Activated CD8-positive, alpha-beta memory T cell treated with anti-CD3 and anti-CD28 coated beads for 48 hours (primary cell): ENCODE measurements around the gene SYTL3.
"Not testable (repeated sequence)": the region's sequence is repeated elsewhere in the genome, so short reads cannot be mapped to it uniquely, and the experiment has no call there.

Experiments used
- DNase-seq, 3 experiments: peaks; one replicate each; pipeline ENCODE4 v3.0.0-alpha.2; 2020; ENCODE audit warnings: low read depth in 2 of 3, low spot score in 2 of 3

SYTL3 gene

GRCh38 chr6:158686791-158687381 lies 37.0 kb downstream of the SYTL3 start:
- no peak for DNase-seq

- DNase-seq = no peak
These were observed 37.7 kb downstream of the SYTL3 start for GRCh38 chr6:158687506-158687905.

GRCh38 chr6:158688860-158689259 lies 39.0 kb downstream of the SYTL3 start:
- no peak for DNase-seq

- DNase-seq = no peak
These were observed 45.1 kb downstream of the SYTL3 start for GRCh38 chr6:158694913-158695312.

GRCh38 chr6:158697811-158698210 lies 48.0 kb downstream of the SYTL3 start:
- no peak for DNase-seq

GRCh38 chr6:158698931-158699330 lies 49.1 kb downstream of the SYTL3 start:
- DNase-seq = no peak

GRCh38 chr6:158701268-158701667 lies 51.4 kb downstream of the SYTL3 start:
- not testable (repeated sequence) for DNase-seq

- no peak for DNase-seq
These were observed 53.4 kb downstream of the SYTL3 start for GRCh38 chr6:158703111-158703836.

- DNase-seq = peak; percentile 58 to 63 (median 61)
These were observed 54.3 kb downstream of the SYTL3 start for GRCh38 chr6:158703837-158704822.

GRCh38 chr6:158705386-158706126 lies 55.7 kb downstream of the SYTL3 start:
- DNase-seq = no peak

GRCh38 chr6:158706369-158706982 lies 56.6 kb downstream of the SYTL3 start:
- no peak for DNase-seq

- DNase-seq = no peak
These were observed 57.4 kb downstream of the SYTL3 start for GRCh38 chr6:158707120-158707820.

GRCh38 chr6:158707821-158708195 lies 58.0 kb downstream of the SYTL3 start:
- DNase-seq = no peak

- no peak for DNase-seq
These were observed 58.4 kb downstream of the SYTL3 start for GRCh38 chr6:158708239-158708638.

GRCh38 chr6:158709809-158710208 lies 60.0 kb downstream of the SYTL3 start:
- DNase-seq = no peak

- no peak for DNase-seq
These were observed 61.4 kb downstream of the SYTL3 start for GRCh38 chr6:158711264-158711663.

GRCh38 chr6:158713469-158713868 lies 63.6 kb downstream of the SYTL3 start:
- no peak for DNase-seq

GRCh38 chr6:158714706-158715105 lies 64.9 kb downstream of the SYTL3 start:
- DNase-seq = no peak

GRCh38 chr6:158715330-158716311 lies 65.8 kb downstream of the SYTL3 start:
- DNase-seq = no peak
